Measurements from ENCODE around the gene SLC6A14. TPM values are rescaled to one million over a fixed set of nuclear protein-coding genes. Genes with fewer than 3 reads are reported as not detected.

The SLC6A14 gene
- total RNA-seq, 6 experiments from 2014 or later = not detected

DNA sequence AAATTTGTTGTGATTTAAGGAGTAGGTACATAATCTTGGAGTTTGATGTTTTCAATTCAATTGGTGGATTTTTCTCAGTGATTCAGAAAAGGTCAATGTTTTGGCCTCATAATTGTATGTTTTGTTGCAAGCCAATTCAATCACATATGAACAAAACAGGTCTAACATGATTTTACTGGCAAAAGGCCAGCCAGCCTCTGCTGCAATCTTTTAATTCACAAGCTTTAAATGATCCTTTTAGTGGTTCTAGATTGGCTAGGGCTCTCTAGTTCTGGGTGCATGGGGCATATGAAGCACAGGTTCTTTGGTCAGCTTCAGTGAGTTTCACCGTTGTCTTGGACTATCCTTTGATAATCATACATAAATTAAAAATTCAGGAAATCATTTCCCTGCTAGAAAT is 19.2 kb upstream of the SLC6A14 start:
- intact Hi-C loops (cut with DNase I) = no loop called here
- Histone ChIP-seq H3K27ac (no peak overlapping the region), H3K36me3 (no peaks in the 10 kb centered on the region), H3K27me3 (peaks cover 0 to 8% of the 10 kb centered on the region in 2 donors), H3K4me3 (no peak overlapping the region), H3K4me1 (no peaks in the 10 kb centered on the region), H3K9me3 (no peaks in the 10 kb centered on the region)
- ATAC-seq = no peak
- no peak for DNase-seq
- TF ChIP-seq POLR2A (IDR thresholded peaks at IDR 0.05) = no peak
- TF ChIP-seq, protein P1, sequence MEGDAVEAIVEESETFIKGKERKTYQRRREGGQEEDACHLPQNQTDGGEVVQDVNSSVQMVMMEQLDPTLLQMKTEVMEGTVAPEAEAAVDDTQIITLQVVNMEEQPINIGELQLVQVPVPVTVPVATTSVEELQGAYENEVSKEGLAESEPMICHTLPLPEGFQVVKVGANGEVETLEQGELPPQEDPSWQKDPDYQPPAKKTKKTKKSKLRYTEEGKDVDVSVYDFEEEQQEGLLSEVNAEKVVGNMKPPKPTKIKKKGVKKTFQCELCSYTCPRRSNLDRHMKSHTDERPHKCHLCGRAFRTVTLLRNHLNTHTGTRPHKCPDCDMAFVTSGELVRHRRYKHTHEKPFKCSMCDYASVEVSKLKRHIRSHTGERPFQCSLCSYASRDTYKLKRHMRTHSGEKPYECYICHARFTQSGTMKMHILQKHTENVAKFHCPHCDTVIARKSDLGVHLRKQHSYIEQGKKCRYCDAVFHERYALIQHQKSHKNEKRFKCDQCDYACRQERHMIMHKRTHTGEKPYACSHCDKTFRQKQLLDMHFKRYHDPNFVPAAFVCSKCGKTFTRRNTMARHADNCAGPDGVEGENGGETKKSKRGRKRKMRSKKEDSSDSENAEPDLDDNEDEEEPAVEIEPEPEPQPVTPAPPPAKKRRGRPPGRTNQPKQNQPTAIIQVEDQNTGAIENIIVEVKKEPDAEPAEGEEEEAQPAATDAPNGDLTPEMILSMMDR (IDR thresholded peaks at IDR 0.05) = no peak
- 82% methylated on average over 1 of the region's 1 CpG for WGBS (ENCODE audit: insufficient coverage, low coverage, low lambda C conversion rate, missing lambda C conversion rate)

DNA sequence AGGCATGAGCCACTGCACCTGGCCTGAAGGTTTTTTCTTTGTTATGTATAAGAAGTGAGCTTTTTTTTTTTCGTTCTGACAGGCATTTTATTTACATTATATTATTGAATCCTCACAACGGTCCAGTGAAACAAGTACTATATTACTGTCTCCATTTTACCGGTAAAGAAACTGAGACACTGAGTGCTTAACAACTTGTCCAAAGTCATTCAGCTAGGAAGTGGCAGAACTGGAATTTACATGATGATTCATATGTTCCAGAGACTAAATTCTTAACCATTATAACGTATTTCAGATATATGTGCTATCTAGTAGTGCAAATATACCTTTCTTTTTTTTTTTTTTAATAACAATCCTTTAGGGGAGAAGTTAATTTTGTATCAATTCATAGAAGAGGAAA is 18.4 kb upstream of the SLC6A14 start:
- TF ChIP-seq, protein P1 (IDR thresholded peaks at IDR 0.05) = no peak
- no peak for TF ChIP-seq POLR2A (IDR thresholded peaks at IDR 0.05)
- Histone ChIP-seq H3K4me3 (no peak overlapping the region), H3K27ac (no peak overlapping the region), H3K27me3 (peaks cover 0 to 8% of the 10 kb centered on the region in 2 donors), H3K4me1 (no peaks in the 10 kb centered on the region), H3K36me3 (no peaks in the 10 kb centered on the region), H3K9me3 (no peaks in the 10 kb centered on the region)
- DNase-seq = no peak
- intact Hi-C loops (cut with DNase I) = no loop called here
- ATAC-seq = no peak
- WGBS (ENCODE audit: insufficient coverage, low coverage, low lambda C conversion rate, missing lambda C conversion rate) = 33% methylated on average over 4 of the region's 4 CpGs

DNA sequence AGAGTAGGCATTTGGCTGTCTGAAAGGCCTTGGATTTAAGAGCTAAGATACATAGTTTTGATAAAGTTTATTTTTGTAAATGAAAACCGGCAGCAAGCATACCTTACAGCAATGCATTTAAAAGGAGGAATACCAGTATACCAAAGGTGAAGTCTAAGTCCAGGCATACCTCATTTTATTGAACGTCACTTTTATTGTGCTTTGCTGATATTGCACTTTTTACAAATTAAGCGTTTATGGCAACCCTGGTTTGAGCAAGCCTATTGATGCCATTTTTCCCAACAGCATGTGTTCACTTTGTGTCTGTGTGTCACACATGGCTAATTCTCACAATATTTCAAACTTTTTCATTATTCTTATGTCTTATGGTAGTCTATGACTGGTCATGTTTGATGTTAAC is 8.4 kb upstream of the SLC6A14 start:
- intact Hi-C loops (cut with DNase I) = no loop called here
- Histone ChIP-seq H3K36me3 (no peaks in the 10 kb centered on the region), H3K27me3 (no peaks in the 10 kb centered on the region), H3K4me1 (no peaks in the 10 kb centered on the region), H3K4me3 (no peak overlapping the region), H3K9me3 (no peaks in the 10 kb centered on the region), H3K27ac (no peak overlapping the region)
- ATAC-seq (no peak), DNase-seq (no peak)
- WGBS (ENCODE audit: insufficient coverage, low coverage, low lambda C conversion rate, missing lambda C conversion rate) = 61% methylated on average over 3 of the region's 3 CpGs
- TF ChIP-seq, protein P1 (IDR thresholded peaks at IDR 0.05) = no peak
- TF ChIP-seq POLR2A (IDR thresholded peaks at IDR 0.05) = no peak

DNA sequence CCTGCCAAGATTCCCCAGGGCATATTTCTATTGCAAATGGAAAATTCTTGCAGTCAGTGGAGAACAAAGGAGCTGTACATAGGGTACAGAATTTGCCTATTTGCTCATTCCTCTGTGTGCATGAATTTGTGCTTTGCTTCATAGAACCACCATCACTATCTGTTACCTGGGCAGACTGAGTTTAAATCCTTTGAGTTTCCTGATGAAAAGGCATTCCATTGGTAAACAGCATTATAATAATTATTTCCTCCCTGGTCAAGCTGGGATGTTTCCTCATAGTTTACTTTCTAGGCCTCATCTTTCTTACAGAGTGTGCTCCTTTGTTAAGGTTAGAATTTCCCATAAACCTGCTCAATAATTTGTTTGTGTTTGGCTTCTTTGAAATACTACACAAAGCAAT is 809 bp upstream of the SLC6A14 start:
- DNase-seq (no peak), ATAC-seq (no peak)
- Histone ChIP-seq H3K9me3 (no peaks in the 10 kb centered on the region), H3K4me1 (no peaks in the 10 kb centered on the region), H3K27me3 (no peaks in the 10 kb centered on the region), H3K36me3 (no peaks in the 10 kb centered on the region), H3K4me3 (no peak overlapping the region), H3K27ac (no peak overlapping the region)
- intact Hi-C loops (cut with DNase I) = no loop called here
- TF ChIP-seq, protein P1 (IDR thresholded peaks at IDR 0.05) = no peak
- TF ChIP-seq POLR2A (IDR thresholded peaks at IDR 0.05) = no peak

DNA sequence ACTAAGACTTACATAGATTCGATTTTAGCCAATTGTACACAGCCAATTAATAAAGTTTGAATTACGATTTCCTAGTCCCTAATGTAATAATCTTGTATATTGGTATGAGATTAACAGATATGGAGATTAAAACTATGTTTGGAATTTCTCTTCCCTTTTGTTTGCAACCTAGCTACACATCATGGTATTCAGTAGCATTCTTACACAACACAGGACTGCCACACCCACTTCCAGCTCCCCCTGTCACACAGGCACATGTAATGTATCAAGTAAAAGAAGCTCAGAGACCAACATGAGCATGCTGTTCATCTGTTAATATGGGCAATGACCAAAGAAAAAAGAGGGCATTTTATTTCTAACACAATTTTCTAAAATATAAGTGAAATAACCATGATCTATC is 12.8 kb downstream of the SLC6A14 start:
- no peaks in the 10 kb centered on the region for H3K9me3 ChIP-seq
- DNase-seq (no peak), ATAC-seq (no peak)
- WGBS (ENCODE audit: insufficient coverage, low coverage, low lambda C conversion rate, missing lambda C conversion rate) = 25% methylated on average over 2 of the region's 2 CpGs
- H3K4me3 ChIP-seq = no peak overlapping the region
- intact Hi-C loops (cut with DNase I) = no loop called here
- no peaks in the 10 kb centered on the region for H3K4me1 ChIP-seq
- no peaks in the 10 kb centered on the region for H3K27me3 ChIP-seq
- H3K27ac ChIP-seq = no peak overlapping the region
- no peaks in the 10 kb centered on the region for H3K36me3 ChIP-seq
- no peak for TF ChIP-seq POLR2A (IDR thresholded peaks at IDR 0.05)
- TF ChIP-seq, protein P1 (IDR thresholded peaks at IDR 0.05) = no peak
